Lower leg skin (tissue), 4 donors: ENCODE data around the gene UNC5CL. TPM values are rescaled to one million over a fixed set of nuclear protein-coding genes. Genes with fewer than 3 reads are reported as not detected.

Experiments
- DNase-seq, 2 donors: peaks; one replicate each; pipeline ENCODE4 v3.0.0-alpha.2; 2019; ENCODE audit warnings: low spot score in 2 of 2
- H3K4me3 ChIP-seq: fragments of 200-600 bp; sonication (generic); 2 replicates; pipeline ENCODE4 v1.5.1; 2017; ENCODE audit warnings: mild to moderate bottlenecking, low read depth; ENCODE audit not compliant: poor library complexity, severe bottlenecking
- CTCF ChIP-seq, 3 donors: fragments of 450-650 bp; IDR thresholded peaks; one replicate each; pipeline ENCODE4 v1.5.1; 2016; ENCODE audit warnings: antibody characterized with exemption in 3 of 3, mild to moderate bottlenecking in 3 of 3, moderate library complexity in 2 of 3
- POLR2A ChIP-seq, 2 donors: fragments of 450-650 bp; IDR thresholded peaks; one replicate each; pipeline ENCODE4 v1.6.1; 2016 to 2017; ENCODE audit warnings: antibody characterized with exemption in 2 of 2, mild to moderate bottlenecking in 1 of 2, moderate library complexity in 1 of 2
- WGBS, 2 donors: methylation state at CpG; one replicate each; pipeline ENCODE4 v1.1.5; 2018; 5-methylcytosine and 5-hydroxymethylcytosine counted together
- intact Hi-C: fragments of 100-400 bp; cut with DNase I; formaldehyde crosslinking; loops from one replicate; pipeline ENCODE4 v1.15.0; 2023; ENCODE audit warnings: low total_unique reads
- total RNA-seq, 4 donors: library from RNA; depleted of rRNA; stranded (reverse); fragments of >200 nt; gene quantifications; one replicate each; pipeline ENCODE4 v1.1.0, GENCODE V29; 2016

UNC5CL gene
- total RNA-seq, 4 donors from 2014 or later = 0.49 to 3.2 (median 1.7) TPM

- intact Hi-C loops = loop anchor here (10.0 kb wide), 1 partner anchor 56 kb away; no protein-coding TSS in a partner anchor
- TF ChIP-seq POLR2A (IDR thresholded peaks at IDR 0.05) = no peak
- no peak for TF ChIP-seq CTCF (IDR thresholded peaks at IDR 0.05)
- no peak overlapping the region for H3K4me3 ChIP-seq
- no peak for DNase-seq
- 79 to 88% methylated on average over 13 of the region's 13 CpGs for whole genome bisulfite sequencing, 2 donors
These were observed 22.2 kb upstream of the UNC5CL start for GRCh38 chr6:41061196-41061726.

GRCh38 chr6:41059556-41059955 is 20.5 kb upstream of the UNC5CL start:
- intact Hi-C loops = no loop called here
- TF ChIP-seq POLR2A (IDR thresholded peaks at IDR 0.05) (no peak), CTCF (IDR thresholded peaks at IDR 0.05) (no peak)
- no peak for DNase-seq
- WGBS, 2 donors = 21 to 42% methylated on average over 1 of the region's 1 CpG
- no peak overlapping the region for H3K4me3 ChIP-seq

GRCh38 chr6:41058783-41059181 is 19.8 kb upstream of the UNC5CL start:
- intact Hi-C loops = no loop called here
- 73 to 78% methylated on average over 2 of the region's 2 CpGs for WGBS, 2 donors
- no peak for DNase-seq
- H3K4me3 ChIP-seq = no peak overlapping the region
- no peak for TF ChIP-seq POLR2A (IDR thresholded peaks at IDR 0.05)
- TF ChIP-seq CTCF (IDR thresholded peaks at IDR 0.05) = no peak

GRCh38 chr6:41056768-41057490 is 17.9 kb upstream of the UNC5CL start:
- no peak for TF ChIP-seq POLR2A (IDR thresholded peaks at IDR 0.05)
- no peak for TF ChIP-seq CTCF (IDR thresholded peaks at IDR 0.05)
- intact Hi-C loops = no loop called here
- H3K4me3 ChIP-seq = no peak overlapping the region
- 82 to 86% methylated on average over 6 of the region's 6 CpGs for WGBS, 2 donors
- DNase-seq = no peak

- TF ChIP-seq POLR2A (IDR thresholded peaks at IDR 0.05) (no peak), CTCF (IDR thresholded peaks at IDR 0.05) (no peak)
- intact Hi-C loops = no loop called here
- H3K4me3 ChIP-seq = no peak overlapping the region
- DNase-seq = no peak
- WGBS, 2 donors = 59% methylated on average over 3 of the region's 3 CpGs
These were observed 16.1 kb upstream of the UNC5CL start for GRCh38 chr6:41055149-41055548.
